Thyroid gland (tissue), 4 donors: ENCODE measurements around the gene RAN.

Experiments
- CTCF ChIP-seq, 6 experiments: fragments of 200-600 bp in 3 of 6; fragments of 450-650 bp in 3 of 6; sonication (generic) in 3 of 6; IDR thresholded peaks; one replicate each; pipeline ENCODE4 v1.5.1; 2016 to 2019; ENCODE audit warnings: antibody characterized with exemption in 6 of 6, mild to moderate bottlenecking in 2 of 6, inconsistent platforms in 1 of 6, moderate library complexity in 1 of 6
- POLR2A ChIP-seq, 2 donors: fragments of 450-650 bp; IDR thresholded peaks; one replicate each; pipeline ENCODE4 v1.6.1; 2017; ENCODE audit warnings: antibody characterized with exemption in 2 of 2, mild to moderate bottlenecking in 2 of 2, moderate library complexity in 1 of 2

GRCh38 chr12:130920723-130921381 is 49.0 kb downstream of the RAN start:
- no peak for TF ChIP-seq POLR2A (IDR thresholded peaks at IDR 0.05)
- no peak for TF ChIP-seq CTCF (IDR thresholded peaks at IDR 0.05)
